IPS DF 6.9 (cell line): ENCODE data around the gene NGEF.

Source experiments
- DNase-seq: peaks from one replicate; pipeline ENCODE4 v3.0.0-alpha.2; 2013; ENCODE audit warnings: low read depth, low spot score
- H3K27ac ChIP-seq: one replicate; pipeline ENCODE4 v1.5.1; 2013; ENCODE audit warnings: low read length, control low read depth
- H3K27me3 ChIP-seq: 2 replicates; pipeline ENCODE4 v1.6.1; 2013; ENCODE audit warnings: mild to moderate bottlenecking, low read length; ENCODE audit not compliant: control insufficient read depth, insufficient read depth
- H3K36me3 ChIP-seq: 2 replicates; pipeline ENCODE4 v1.6.1; 2013; ENCODE audit warnings: low read length; ENCODE audit not compliant: control insufficient read depth, insufficient read depth
- H3K4me1 ChIP-seq: 2 replicates; pipeline ENCODE4 v1.6.1; 2013; ENCODE audit warnings: low read length; ENCODE audit not compliant: control insufficient read depth, insufficient read depth
- H3K4me3 ChIP-seq: 2 replicates; pipeline ENCODE4 v1.5.1; 2013; ENCODE audit warnings: mild to moderate bottlenecking, low read length
- H3K9me3 ChIP-seq: 2 replicates; pipeline ENCODE4 v1.6.1; 2013; ENCODE audit warnings: low read length, inconsistent platforms; ENCODE audit not compliant: control insufficient read depth, insufficient read depth
- WGBS: extraction: QIAGEN DNeasy Blood & Tissue Kit; methylation state at CpG from one replicate; pipeline ENCODE4 v1.1.7; 2013; ENCODE audit warnings: mixed read lengths, missing lambda C conversion rate; ENCODE audit not compliant: insufficient read length, insufficient coverage; 5-methylcytosine and 5-hydroxymethylcytosine counted together

NGEF gene

DNA sequence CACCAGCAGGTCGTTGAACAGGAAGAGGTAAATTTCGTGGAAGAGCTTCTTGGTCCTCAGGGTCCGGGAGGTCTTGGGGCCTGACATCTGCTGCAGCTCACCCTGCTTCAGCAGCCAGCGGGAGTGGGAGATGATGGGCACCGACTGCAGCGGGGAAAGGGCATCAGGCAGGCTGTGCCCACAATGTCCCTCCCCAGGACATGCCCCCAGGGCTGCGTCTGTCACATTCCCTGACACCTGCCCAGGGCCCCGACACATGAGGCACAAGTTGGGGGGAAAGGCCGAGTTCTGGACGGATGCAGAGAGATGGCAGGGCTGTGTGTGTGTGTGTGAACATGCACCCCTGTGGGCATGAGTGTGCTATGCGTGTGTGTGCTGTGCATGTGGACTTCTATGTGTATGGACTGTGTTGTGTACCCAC is 129.0 kb downstream of the NGEF start:
- Histone ChIP-seq H3K9me3 (no peaks in the 10 kb centered on the region), H3K27ac (no peak overlapping the region), H3K27me3 (no peaks in the 10 kb centered on the region), H3K4me1 (no peaks in the 10 kb centered on the region), H3K4me3 (no peak overlapping the region), H3K36me3 (no peaks in the 10 kb centered on the region)
- no CpG with 5 or more reads among the region's 11 CpGs for WGBS
- no peak for DNase-seq

DNA sequence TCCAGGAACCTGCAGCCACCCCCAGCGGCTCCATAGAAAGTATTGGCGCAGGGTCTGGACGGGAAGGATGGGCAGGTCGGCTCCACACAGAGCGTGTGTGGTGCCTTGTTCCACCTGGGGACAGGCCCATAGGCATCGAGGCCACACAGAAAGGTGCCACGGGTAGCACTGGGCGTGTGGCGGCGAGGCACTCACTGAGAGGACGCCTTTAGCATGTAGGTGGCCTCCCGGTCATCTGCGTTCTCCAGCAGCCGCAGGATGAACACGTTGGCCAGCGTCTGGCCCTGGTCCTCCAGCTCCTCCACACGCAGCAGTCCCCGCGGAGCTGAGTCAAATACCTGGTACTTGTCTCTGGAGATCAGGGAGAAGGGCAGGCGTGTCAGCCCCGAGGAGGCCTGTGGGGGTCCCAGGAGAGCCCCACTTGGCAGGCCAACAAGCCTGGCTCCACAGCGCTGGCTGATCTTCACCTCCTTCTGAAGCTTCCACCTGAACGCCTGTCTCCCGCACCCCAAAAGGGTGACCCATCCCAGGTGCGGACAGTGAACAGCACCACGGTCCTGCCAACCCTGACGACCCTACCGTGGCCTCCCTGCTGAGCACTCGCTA is 129.8 kb downstream of the NGEF start:
- WGBS = no CpG with 5 or more reads among the region's 29 CpGs
- Histone ChIP-seq H3K27me3 (no peaks in the 10 kb centered on the region), H3K36me3 (no peaks in the 10 kb centered on the region), H3K4me3 (no peak overlapping the region), H3K9me3 (no peaks in the 10 kb centered on the region), H3K4me1 (no peaks in the 10 kb centered on the region), H3K27ac (no peak overlapping the region)
- DNase-seq = no peak

DNA sequence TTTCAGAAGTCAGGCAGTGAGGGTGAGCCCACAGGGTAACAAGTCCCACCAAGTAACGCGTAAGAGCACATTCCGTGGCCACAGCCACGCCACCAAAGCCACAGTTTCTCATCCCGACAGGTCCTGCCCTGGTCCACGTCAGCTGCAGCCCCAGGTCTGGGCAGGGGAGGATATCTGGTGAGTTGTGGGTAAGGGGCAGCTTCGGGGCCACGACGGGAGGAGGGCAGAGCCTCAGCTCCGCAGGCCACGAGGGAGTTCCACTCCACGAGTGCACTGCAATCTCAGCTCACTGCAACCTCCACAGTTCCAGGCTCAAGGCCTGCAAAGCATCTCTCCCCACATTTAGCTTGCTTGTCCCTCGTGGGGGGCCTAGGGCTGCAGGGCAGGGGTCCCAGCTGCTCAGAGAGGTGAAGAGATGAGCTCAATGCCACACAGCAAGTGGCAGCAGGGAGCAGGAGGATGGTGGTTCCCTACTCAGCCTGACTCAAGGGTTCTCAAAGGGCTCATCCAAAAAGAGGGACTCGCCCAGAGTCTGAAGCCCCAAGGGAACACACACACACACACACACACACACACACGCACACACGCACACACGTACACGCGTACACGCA is 130.4 kb downstream of the NGEF start:
- WGBS = no CpG with 5 or more reads among the region's 20 CpGs
- no peak for DNase-seq
- no peak overlapping the region for H3K4me3 ChIP-seq
- no peaks in the 10 kb centered on the region for H3K36me3 ChIP-seq
- H3K27me3 ChIP-seq = peaks cover 2% of the 10 kb centered on the region; the same call in 1 of the 2 replicates
- no peaks in the 10 kb centered on the region for H3K9me3 ChIP-seq
- no peaks in the 10 kb centered on the region for H3K4me1 ChIP-seq
- no peak overlapping the region for H3K27ac ChIP-seq

DNA sequence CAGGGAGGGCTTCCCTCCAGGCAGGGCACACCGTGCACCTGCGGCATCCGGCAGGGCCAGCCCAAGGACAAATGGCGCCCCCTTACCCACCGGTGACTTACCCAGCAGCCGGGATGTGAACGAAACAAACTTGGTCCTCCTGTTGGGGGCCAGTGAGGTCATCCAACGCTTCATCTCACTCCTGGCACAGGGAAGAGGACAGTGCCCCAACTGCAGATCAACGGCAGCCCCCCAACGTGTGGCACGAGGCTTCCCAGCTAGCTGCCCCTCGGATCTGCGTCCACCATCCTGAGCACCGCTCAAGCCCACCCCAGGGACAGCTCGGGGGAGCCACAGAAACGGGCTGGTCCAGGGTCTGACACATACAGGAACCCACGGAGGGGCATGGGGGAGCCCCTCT is 131.0 kb downstream of the NGEF start:
- H3K27me3 ChIP-seq = peaks cover 4% of the 10 kb centered on the region; the same call in 1 of the 2 replicates
- no peaks in the 10 kb centered on the region for H3K9me3 ChIP-seq
- no CpG with 5 or more reads among the region's 17 CpGs for WGBS
- no peaks in the 10 kb centered on the region for H3K4me1 ChIP-seq
- H3K4me3 ChIP-seq = no peak overlapping the region
- H3K36me3 ChIP-seq = no peaks in the 10 kb centered on the region
- H3K27ac ChIP-seq = no peak overlapping the region
- no peak for DNase-seq

DNA sequence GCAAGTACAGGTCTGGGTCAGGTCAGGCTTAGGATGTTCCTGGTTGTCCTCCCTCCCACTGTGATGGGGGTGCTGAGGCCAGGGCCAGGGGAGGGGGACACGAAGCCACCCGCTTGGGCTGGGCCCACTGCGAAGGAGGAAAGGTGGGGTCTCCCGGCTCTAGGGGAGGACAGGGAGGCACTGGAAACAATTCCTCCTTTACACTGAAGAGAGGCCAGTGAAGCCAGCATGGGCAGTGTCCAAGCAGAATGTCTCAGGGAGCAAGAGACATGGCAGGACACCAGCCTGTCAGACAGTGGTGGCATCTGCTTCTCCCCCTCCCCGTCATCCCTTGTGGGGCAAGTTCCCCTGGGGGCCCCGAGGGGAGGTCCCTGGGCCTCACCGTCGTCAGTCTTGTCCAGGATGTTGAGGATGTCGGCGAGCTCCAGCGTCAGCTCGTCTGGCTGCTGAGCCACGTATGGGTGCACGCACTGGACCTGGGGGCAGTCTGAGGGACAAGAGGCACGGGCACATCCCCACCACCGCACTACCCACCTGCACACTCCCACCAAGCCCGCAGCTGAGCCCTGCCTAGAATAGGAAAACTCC is 132.2 kb downstream of the NGEF start:
- Histone ChIP-seq H3K9me3 (no peaks in the 10 kb centered on the region), H3K4me1 (no peaks in the 10 kb centered on the region), H3K27ac (no peak overlapping the region), H3K27me3 (peaks cover 5% of the 10 kb centered on the region; the same call in 1 of the 2 replicates), H3K4me3 (no peak overlapping the region), H3K36me3 (no peaks in the 10 kb centered on the region; the same call in 1 of the 2 replicates)
- WGBS = no CpG with 5 or more reads among the region's 17 CpGs
- DNase-seq = no peak

DNA sequence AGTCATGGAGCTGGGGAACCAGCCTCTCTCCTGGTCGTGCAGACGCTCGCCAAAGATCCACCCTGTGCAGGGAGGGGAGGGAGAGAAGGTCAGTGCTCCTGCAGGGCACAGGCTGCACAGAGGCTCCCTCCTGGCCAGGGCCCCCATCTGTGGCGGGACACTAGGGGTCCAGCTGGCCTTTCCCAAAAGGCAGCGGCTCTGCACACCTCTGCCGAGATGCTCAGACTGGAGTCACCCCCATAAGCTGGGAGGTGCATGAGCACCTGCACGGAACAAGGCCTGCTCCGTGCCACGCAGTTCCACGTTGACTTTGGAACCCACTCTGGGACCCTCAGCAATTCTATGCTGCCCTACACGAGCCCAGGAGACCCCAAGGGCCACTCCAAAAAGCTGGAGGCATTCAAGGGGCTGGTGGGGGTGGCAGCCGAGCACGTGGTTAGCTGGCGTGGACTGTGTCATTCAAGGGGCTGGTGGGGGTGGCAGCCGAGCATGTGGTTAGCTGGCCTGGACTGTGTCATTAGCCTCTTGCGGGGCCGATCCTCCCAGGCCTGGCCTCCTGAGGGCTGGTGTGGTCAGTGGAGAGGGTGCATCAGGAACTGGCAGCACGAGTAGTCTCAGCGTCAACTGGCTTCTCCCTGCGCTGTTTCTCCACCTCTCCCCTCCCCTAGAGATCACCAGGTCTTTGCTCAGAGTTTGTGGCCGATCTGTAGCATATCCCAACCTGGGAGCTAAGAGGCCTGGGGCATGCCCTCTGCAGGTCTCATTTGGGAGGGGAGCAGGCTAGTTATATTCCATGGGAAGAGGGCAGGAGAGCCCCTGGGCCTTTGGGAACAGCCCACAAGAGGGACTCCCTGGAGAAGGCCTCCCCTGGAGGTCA is 133.2 kb downstream of the NGEF start:
- DNase-seq = no peak
- Histone ChIP-seq H3K9me3 (no peaks in the 10 kb centered on the region), H3K36me3 (no peaks in the 10 kb centered on the region; the same call in 1 of the 2 replicates), H3K27ac (no peak overlapping the region), H3K27me3 (peaks cover 9% of the 10 kb centered on the region; the same call in 1 of the 2 replicates), H3K4me1 (no peaks in the 10 kb centered on the region), H3K4me3 (no peak overlapping the region)
- no CpG with 5 or more reads among the region's 21 CpGs for WGBS

DNA sequence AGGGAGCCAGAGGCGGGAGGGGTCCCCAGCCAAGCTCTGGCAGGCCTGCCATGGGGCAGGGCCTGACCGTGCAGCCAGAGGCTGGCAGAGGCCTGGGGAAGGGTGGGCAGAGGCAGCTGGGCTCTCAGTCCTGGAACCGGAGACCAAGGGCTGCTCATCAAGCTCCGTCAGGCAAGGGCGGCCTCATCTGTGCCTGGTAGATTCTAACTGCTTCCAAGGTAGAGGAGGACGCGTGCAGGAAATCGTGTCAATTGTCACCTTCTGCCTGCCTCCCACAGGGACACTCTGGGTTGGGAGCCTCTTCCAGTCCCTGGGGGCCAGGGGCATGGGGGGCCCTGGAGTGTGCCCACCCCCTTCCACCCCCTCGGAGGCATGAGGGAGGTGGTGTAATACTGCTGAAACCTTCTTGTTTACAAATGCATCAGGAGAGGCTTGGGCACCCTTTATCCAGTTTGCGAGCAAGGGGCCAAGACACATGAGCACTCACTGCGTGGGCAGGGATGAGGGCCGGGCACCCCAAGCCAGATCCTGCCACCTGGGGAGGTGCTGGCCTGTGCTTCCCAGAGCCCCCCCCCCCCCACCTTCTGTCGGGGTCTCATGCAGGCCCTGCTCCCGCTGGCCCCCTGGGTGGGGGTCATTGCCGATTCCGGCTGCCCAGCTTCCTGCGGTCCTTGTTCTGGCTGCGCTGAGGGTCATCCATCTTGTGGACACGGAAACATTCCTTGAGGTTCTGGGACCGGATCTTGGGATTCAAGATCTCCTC is 134.0 kb downstream of the NGEF start:
- H3K27ac ChIP-seq = no peak overlapping the region
- DNase-seq = no peak

DNA sequence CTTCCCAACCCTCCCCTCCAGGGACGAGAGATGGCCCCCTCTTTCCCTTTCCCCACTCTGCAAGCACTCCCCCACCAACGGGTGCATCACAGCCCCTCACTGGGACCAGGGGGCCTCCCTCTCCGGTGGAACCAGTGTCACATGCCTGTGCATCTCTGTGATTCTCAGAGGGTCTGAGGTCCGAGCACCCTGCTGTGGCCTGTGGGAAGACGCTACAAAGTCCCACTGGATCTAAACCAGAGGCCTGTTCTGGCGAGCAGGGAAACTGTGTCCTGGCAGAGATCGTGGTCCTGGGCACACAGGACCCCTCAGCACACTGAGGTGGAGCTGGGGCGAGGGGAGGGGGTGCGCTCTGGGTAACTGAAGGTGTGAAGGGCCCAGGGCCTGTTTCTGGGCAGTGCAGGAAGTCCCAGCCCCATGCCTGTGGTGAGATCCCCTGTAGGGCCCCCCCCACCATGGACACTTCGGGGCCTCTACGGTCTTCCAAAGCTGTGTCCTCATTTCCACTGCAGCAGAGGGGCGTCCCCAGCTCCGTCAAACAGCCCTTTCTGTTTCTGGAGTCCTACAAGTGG is 135.0 kb downstream of the NGEF start:
- Histone ChIP-seq H3K4me3 (no peak overlapping the region), H3K36me3 (no peaks in the 10 kb centered on the region; the same call in 1 of the 2 replicates), H3K27me3 (peaks cover 9% of the 10 kb centered on the region; the same call in 1 of the 2 replicates), H3K27ac (no peak overlapping the region), H3K9me3 (no peaks in the 10 kb centered on the region), H3K4me1 (no peaks in the 10 kb centered on the region)
- DNase-seq = no peak
- no CpG with 5 or more reads among the region's 13 CpGs for WGBS

More for the DNA sequence above, 134.0 kb downstream of the NGEF start:
- Histone ChIP-seq H3K4me3 (no peak overlapping the region), H3K36me3 (no peaks in the 10 kb centered on the region; the same call in 1 of the 2 replicates), H3K27me3 (peaks cover 9% of the 10 kb centered on the region; the same call in 1 of the 2 replicates), H3K4me1 (no peaks in the 10 kb centered on the region), H3K9me3 (no peaks in the 10 kb centered on the region)
- WGBS = no CpG with 5 or more reads among the region's 20 CpGs

DNA sequence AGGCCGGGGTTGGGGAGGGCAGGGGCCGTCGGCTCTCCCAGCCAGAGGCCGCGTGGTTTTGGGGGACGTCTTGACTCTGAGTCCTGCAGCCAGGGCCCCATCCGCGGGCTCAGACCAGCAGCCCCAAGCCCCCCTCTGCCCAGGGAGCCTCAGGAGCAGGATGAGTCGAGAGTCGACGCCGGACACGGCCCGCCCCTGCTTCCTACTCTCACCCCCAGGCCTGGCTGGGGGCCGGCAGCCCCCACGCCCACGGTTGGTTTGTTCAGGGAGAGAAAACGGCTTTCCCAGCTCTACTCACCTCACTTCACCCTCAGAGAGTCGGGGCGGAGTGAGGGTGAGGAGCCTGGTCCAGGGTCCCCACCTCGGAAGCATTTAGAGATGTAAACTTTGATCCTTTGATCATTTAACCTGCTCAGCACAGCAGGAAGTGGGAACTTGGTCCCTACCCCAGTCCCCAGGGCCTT is 136.0 kb downstream of the NGEF start:
- Histone ChIP-seq H3K4me3 (peak overlapping the region; percentile 74; the same call in 1 of the 2 replicates), H3K4me1 (no peaks in the 10 kb centered on the region), H3K27ac (no peak overlapping the region), H3K27me3 (peaks cover 9% of the 10 kb centered on the region; the same call in 1 of the 2 replicates), H3K36me3 (no peaks in the 10 kb centered on the region; the same call in 1 of the 2 replicates), H3K9me3 (no peaks in the 10 kb centered on the region)
- no peak for DNase-seq
- WGBS = no CpG with 5 or more reads among the region's 21 CpGs
